Lower leg skin (tissue), 3 donors: ENCODE results near the gene MAU2.

Experiments
- POLR2A ChIP-seq, 2 donors: fragments of 450-650 bp; IDR thresholded peaks; one replicate each; pipeline ENCODE4 v1.6.1; 2016 to 2017; ENCODE audit warnings: antibody characterized with exemption in 2 of 2, mild to moderate bottlenecking in 1 of 2, moderate library complexity in 1 of 2
- TF ChIP-seq, protein P1 (sequence below), 3 donors: fragments of 450-650 bp; IDR thresholded peaks; one replicate each; pipeline ENCODE4 v1.5.1; 2016; ENCODE audit warnings: antibody characterized with exemption in 3 of 3, mild to moderate bottlenecking in 3 of 3, moderate library complexity in 2 of 3

DNA sequence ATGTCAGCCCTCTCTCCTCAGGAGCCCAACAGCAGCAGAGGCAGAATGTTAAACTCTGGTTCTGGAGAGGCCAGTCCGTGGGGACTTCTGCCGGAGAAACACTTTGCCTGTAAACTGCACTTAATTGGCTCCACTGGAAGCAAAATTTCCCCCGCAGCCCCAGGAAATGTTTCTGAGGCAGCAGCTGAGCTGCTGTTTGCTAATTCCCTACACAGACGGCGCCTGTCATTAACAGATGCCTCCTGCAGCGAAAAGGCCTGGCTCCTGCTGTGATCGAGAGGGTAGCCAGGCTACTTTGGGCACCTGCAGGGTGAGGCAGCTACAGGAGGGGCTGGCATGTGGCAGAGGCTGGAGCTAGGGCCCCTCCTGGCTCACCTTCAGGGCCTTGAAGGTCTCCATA, 42.3 kb upstream of the MAU2 start:
- no peak for TF ChIP-seq POLR2A (IDR thresholded peaks at IDR 0.05)
- TF ChIP-seq, protein P1, sequence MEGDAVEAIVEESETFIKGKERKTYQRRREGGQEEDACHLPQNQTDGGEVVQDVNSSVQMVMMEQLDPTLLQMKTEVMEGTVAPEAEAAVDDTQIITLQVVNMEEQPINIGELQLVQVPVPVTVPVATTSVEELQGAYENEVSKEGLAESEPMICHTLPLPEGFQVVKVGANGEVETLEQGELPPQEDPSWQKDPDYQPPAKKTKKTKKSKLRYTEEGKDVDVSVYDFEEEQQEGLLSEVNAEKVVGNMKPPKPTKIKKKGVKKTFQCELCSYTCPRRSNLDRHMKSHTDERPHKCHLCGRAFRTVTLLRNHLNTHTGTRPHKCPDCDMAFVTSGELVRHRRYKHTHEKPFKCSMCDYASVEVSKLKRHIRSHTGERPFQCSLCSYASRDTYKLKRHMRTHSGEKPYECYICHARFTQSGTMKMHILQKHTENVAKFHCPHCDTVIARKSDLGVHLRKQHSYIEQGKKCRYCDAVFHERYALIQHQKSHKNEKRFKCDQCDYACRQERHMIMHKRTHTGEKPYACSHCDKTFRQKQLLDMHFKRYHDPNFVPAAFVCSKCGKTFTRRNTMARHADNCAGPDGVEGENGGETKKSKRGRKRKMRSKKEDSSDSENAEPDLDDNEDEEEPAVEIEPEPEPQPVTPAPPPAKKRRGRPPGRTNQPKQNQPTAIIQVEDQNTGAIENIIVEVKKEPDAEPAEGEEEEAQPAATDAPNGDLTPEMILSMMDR (IDR thresholded peaks at IDR 0.05): no peak
